ENCODE results near the gene TADA3.
"Not testable (repeated sequence)": the region's sequence is repeated elsewhere in the genome, so short reads cannot be mapped to it uniquely, and the experiment has no call there.

The TADA3 gene

GRCh38 chr3:9779075-9779593 lies 13.1 kb downstream of the TADA3 start:
- no peak for TF ChIP-seq CTCF (IDR thresholded peaks at IDR 0.05; ENCODE audit: low read depth, low read length)

DNA sequence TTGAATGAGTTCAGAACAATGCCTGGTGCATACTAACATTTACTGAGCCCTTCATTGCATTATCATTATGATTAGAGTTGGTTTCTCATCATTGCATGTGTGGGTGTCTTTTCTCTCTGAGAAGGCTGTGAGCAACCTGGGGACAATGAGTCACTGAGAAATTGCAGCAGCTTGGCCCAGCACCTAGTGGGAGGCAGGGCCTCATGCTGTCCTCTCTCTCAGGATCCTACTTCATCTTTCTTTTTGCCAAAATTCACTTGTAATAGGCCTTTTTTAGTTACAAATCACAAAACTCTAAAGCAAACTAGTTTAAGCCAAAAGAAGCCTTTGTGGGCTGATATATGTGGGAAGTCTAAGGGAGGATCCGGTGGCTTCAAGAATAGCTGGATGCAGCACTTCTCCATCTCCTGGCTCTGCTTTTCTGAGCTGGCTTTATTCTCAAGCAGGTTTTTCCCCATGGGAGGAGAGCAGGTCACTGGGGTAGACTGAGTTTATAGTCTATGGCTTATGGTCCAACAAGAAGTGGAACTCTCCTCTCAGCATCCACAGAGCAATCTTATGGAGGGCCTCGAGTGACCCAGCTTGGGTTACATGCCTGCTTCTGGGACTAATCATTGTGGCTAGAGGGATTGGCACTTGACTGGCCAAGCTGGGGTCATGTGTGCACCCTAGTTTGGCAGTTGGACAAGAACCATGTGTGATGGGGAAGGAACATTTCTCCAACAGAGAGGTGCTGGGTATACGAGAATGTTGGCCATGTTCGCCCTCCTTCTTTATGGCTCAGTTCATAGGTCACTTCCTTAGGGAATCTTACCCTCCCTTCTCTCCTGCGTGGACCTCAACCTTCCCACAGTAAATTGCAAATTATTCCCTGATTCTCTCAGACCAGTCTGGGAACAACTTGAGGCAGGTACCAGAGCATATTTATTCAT lies 13.9 kb downstream of the TADA3 start:
- no peak overlapping the region for H3K4me3 ChIP-seq (ENCODE audit: low read depth, low read length)
- no peak for TF ChIP-seq CTCF (IDR thresholded peaks at IDR 0.05; ENCODE audit: low read depth, low read length)

More at GRCh38 chr3:9779075-9779593, 13.1 kb downstream of the TADA3 start:
- no peak overlapping the region for H3K4me3 ChIP-seq (ENCODE audit: low read depth, low read length)

GRCh38 chr3:9777694-9778021 lies 14.6 kb downstream of the TADA3 start:
- no peak overlapping the region for H3K4me3 ChIP-seq (ENCODE audit: low read depth, low read length)
- no peak for TF ChIP-seq CTCF (IDR thresholded peaks at IDR 0.05; ENCODE audit: low read depth, low read length)

- TF ChIP-seq CTCF (IDR thresholded peaks at IDR 0.05; ENCODE audit: low read depth, low read length) = no peak
- H3K4me3 ChIP-seq (ENCODE audit: low read depth, low read length) = no peak overlapping the region
Measured at GRCh38 chr3:9776896-9777693, 15.2 kb downstream of the TADA3 start.

GRCh38 chr3:9771007-9771406 lies 21.3 kb downstream of the TADA3 start:
- not testable (repeated sequence) for H3K4me3 ChIP-seq (ENCODE audit: low read depth, low read length)

- H3K4me3 ChIP-seq (ENCODE audit: low read depth, low read length) = peak overlapping the region; percentile 78
Measured at GRCh38 chr3:9770276-9770812, 21.9 kb downstream of the TADA3 start.

More at GRCh38 chr3:9770276-9770812, 21.9 kb downstream of the TADA3 start:
- no peak for TF ChIP-seq CTCF (IDR thresholded peaks at IDR 0.05; ENCODE audit: low read depth, low read length)

Measured in WI38 (cell line).